Measurements from ENCODE around the gene SP1.

Gene SP1

GRCh38 chr12:53428741-53429140 is 48.8 kb downstream of the SP1 start (continued):
- TF ChIP-seq ZNF677 (tag by site-specific recombination; IDR thresholded peaks at IDR 0.05) (no peak), ZBTB11 (tag by site-specific recombination; conservative IDR thresholded peaks at IDR 0.05; ENCODE audit: low read depth) (no peak), ZNF664 (tag by site-specific recombination; IDR thresholded peaks at IDR 0.05) (no peak), ZFP69B (tag by site-specific recombination; IDR thresholded peaks at IDR 0.05) (no peak)
- TF ChIP-seq, protein P1, sequence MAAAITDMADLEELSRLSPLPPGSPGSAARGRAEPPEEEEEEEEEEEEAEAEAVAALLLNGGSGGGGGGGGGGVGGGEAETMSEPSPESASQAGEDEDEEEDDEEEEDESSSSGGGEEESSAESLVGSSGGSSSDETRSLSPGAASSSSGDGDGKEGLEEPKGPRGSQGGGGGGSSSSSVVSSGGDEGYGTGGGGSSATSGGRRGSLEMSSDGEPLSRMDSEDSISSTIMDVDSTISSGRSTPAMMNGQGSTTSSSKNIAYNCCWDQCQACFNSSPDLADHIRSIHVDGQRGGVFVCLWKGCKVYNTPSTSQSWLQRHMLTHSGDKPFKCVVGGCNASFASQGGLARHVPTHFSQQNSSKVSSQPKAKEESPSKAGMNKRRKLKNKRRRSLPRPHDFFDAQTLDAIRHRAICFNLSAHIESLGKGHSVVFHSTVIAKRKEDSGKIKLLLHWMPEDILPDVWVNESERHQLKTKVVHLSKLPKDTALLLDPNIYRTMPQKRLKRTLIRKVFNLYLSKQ (tag by site-specific recombination; IDR thresholded peaks at IDR 0.05; ENCODE audit: borderline replicate concordance): no peak

GRCh38 chr12:53430116-53430515 is 50.1 kb downstream of the SP1 start:
- Histone ChIP-seq H3K36me3 (ENCODE audit: control insufficient read depth in 2 of 2, insufficient read depth in 1 of 2, low read length in 2 of 2) (no peaks in the 10 kb centered on the region), H3K4me1 (ENCODE audit: control insufficient read depth, insufficient read depth, low read length) (peaks cover 12% of the 10 kb centered on the region), H3K9me3 (ENCODE audit: control insufficient read depth, insufficient read depth, low read depth, low read length) (no peaks in the 10 kb centered on the region), H3K27ac (ENCODE audit: extremely low read depth, low read depth, low read length) (no peak overlapping the region), H3K4me3 (ENCODE audit: low read depth, low read length) (no peak overlapping the region)
- ChIA-PET CTCF (interaction anchor here (1.5 to 2.6 kb wide), 3 partner anchors 8 to 109 kb away, joined by 3 to 14 read pairs (median 13); partner anchors contain the start of gene AAAS), POLR2A (interaction anchor here (1.1 kb wide), 1 partner anchor 71 kb away, joined by 3 read pairs; the partner anchor contains the start of gene TARBP2)
- TF ChIP-seq, protein P2, sequence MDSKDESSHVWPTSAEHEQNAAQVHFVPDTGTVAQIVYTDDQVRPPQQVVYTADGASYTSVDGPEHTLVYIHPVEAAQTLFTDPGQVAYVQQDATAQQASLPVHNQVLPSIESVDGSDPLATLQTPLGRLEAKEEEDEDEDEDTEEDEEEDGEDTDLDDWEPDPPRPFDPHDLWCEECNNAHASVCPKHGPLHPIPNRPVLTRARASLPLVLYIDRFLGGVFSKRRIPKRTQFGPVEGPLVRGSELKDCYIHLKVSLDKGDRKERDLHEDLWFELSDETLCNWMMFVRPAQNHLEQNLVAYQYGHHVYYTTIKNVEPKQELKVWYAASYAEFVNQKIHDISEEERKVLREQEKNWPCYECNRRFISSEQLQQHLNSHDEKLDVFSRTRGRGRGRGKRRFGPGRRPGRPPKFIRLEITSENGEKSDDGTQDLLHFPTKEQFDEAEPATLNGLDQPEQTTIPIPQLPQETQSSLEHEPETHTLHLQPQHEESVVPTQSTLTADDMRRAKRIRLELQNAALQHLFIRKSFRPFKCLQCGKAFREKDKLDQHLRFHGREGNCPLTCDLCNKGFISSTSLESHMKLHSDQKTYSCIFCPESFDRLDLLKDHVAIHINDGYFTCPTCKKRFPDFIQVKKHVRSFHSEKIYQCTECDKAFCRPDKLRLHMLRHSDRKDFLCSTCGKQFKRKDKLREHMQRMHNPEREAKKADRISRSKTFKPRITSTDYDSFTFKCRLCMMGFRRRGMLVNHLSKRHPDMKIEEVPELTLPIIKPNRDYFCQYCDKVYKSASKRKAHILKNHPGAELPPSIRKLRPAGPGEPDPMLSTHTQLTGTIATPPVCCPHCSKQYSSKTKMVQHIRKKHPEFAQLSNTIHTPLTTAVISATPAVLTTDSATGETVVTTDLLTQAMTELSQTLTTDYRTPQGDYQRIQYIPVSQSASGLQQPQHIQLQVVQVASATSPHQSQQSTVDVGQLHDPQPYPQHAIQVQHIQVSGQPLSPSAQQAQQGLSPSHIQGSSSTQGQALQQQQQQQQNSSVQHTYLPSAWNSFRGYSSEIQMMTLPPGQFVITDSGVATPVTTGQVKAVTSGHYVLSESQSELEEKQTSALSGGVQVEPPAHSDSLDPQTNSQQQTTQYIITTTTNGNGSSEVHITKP (tag by site-specific recombination; IDR thresholded peaks at IDR 0.05): no peak
- TF ChIP-seq, protein P3, sequence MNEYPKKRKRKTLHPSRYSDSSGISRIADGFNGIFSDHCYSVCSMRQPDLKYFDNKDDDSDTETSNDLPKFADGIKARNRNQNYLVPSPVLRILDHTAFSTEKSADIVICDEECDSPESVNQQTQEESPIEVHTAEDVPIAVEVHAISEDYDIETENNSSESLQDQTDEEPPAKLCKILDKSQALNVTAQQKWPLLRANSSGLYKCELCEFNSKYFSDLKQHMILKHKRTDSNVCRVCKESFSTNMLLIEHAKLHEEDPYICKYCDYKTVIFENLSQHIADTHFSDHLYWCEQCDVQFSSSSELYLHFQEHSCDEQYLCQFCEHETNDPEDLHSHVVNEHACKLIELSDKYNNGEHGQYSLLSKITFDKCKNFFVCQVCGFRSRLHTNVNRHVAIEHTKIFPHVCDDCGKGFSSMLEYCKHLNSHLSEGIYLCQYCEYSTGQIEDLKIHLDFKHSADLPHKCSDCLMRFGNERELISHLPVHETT (tag by site-specific recombination; IDR thresholded peaks at IDR 0.05): no peak
- TF ChIP-seq ZNF529 (tag by site-specific recombination; IDR thresholded peaks at IDR 0.05; ENCODE audit: insufficient replicate concordance) (no peak), ZNF513 (tag by site-specific recombination; IDR thresholded peaks at IDR 0.05) (no peak), ZBTB49 (tag by site-specific recombination; IDR thresholded peaks at IDR 0.05; ENCODE audit: low read depth) (no peak), ZBTB48 (tag by site-specific recombination; IDR thresholded peaks at IDR 0.05) (no peak), TRIM28 (IDR thresholded peaks at IDR 0.05; ENCODE audit: borderline replicate concordance, low read length) (no peak), ZNF571 (tag by site-specific recombination; IDR thresholded peaks at IDR 0.05) (no peak), ZNF623 (tag by site-specific recombination; IDR thresholded peaks at IDR 0.05) (no peak), ZNF843 (tag by site-specific recombination; IDR thresholded peaks at IDR 0.05) (no peak)

Measured in HEK293 (cell line).